GM18517 (cell line): ENCODE results near the gene PSAPL1.

ENCODE experiments used
- ATAC-seq: cut with Tn5 transposase; IDR thresholded peaks from one replicate; pipeline ENCODE4 v1.9.1; 2021; ENCODE audit warnings: mild to moderate bottlenecking, moderate library complexity; ENCODE audit not compliant: unreplicated experiment

The PSAPL1 gene, protein sequence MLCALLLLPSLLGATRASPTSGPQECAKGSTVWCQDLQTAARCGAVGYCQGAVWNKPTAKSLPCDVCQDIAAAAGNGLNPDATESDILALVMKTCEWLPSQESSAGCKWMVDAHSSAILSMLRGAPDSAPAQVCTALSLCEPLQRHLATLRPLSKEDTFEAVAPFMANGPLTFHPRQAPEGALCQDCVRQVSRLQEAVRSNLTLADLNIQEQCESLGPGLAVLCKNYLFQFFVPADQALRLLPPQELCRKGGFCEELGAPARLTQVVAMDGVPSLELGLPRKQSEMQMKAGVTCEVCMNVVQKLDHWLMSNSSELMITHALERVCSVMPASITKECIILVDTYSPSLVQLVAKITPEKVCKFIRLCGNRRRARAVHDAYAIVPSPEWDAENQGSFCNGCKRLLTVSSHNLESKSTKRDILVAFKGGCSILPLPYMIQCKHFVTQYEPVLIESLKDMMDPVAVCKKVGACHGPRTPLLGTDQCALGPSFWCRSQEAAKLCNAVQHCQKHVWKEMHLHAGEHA

DNA sequence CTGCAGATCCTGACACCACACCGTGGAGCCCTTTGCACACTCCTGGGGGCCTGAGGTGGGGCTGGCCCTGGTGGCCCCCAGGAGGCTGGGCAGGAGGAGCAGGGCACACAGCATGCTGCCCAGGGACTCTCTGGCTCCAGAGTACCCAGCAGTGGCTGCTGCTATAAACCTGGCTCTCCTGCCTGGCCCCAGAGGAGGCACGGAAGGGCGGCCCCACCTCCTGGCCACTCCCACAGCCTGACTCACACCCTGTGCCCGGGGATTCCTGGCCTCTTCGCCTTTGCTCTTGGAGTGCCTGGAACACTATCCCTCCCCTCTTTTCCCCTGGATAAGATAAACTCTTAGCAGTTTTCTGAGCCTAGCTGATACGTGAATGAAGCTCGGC is at the start of gene PSAPL1:
PSAPL1 (minus strand) TSS at position 165 of the 385 bp plus-strand sequence; CDS start at position 114, 51 bp downstream.
- ATAC-seq, result no peak

DNA sequence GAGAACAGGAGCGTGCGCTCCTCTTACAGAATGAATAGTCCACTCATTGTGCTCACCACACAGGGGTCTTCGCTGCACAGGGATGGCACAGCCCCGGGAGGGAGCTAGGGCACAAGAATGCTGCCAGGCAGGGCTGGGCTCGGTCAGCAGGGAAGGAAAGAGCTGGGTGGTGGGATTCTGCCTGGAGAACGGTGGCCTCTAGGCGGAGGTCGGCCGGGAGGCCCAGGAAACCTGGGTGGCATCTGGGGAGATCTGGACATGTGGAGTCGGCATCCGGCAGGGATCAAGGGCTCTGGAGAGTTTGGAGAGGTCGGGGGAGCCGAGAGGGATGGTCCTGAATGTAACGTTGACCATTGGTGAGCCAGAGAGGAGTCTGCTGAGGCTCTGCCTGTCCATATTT is 46.5 kb upstream of the PSAPL1 start:
- ATAC-seq, result no peak

DNA sequence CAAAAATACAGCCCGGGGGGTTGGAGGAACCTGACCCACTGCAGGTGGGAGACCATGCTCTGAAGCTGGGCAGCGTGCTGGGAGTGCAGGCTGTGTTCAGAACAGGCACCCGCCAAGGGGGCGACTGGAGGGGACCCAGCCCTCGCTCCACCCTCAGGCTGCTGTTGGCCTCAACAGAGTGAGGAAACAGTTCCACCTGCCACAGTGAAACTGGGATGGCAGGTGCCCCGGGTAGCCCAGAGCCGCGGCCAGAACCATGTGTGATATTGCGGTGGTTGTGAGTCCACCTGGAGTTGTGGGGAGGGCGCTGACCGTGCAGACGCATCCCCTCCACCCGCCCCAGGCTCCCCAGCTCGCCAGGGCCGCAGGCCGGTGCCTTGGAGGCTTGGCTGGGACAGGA is 45.7 kb upstream of the PSAPL1 start:
- no peak for ATAC-seq

DNA sequence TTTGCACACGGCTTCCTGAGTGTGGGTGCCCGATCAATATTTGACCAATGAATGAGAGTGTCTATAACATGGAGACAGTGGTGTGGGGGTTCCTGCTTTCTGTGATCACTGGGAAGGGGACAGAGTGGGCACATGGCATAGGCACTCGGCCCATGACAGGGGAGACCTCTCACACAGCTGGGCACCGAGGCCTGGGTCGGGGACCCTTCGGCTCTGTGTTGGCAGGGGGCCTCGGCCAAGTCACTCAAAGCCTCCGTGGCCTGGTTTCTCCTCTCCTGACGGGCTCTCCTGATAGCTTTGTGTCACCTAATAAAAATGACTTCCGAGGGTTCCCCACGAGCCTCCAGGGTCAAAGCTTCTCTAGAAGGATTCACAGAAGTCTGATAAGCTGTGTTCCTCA is 43.9 kb upstream of the PSAPL1 start:
- no peak for ATAC-seq

DNA sequence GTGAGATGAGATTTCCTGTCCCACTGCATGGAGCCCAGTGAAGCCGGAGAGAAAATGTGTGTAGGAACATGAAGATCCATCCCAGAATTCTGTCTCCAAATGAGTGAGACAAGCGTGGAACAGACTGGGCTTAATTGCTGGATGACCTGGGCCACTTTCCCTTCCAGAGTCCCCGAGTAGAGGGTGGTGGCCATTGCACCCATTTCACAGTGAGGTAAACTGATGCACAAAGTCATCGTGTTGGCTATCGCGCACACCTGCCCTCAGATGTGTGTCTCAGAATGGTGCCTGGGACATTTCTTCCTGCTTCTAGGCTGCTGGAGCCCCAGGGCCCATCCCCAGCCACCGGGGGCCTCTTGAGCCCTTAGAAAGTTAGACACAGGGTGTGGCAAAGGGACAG is 43.0 kb upstream of the PSAPL1 start:
- ATAC-seq, result no peak

DNA sequence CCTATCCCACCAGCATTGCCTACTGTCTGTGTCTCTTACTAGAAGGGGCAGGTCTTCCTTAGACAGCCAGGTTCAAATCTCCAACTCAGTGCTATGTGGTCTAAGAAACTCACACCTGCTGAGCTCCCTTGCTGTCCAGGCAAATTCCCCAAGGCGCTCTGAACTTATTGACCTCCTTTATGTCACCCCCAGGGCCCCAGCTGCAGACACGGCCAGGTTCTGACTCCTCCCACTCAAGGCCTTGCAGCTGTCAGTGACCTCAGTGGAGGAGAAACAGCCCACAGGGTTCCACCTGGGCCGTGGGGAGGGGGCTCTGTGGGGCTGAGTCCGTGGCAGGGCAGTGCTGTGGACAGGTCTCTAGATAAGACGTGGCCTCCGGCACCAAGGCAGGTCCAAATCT is 42.1 kb upstream of the PSAPL1 start:
- ATAC-seq, result no peak

DNA sequence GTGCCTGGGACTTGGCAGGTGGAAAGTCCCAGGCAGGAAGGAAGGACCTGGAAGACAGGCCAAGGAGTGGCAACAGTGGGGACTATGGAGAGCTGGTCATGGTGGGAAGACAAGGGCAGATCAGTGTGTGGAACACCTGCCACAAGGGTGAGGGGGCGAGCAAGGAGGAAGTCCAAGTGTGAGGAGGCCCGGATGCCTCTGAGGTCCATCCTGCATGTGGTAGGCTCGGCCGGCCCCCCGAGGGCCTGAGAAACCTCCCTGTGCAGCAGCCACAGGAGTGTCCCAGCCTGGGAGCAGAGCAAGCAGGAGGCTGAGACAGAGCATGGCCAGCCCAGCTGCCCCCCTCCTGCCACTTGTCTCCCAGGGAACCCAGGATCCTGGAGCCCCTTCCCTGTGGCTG is 40.5 kb upstream of the PSAPL1 start:
- no peak for ATAC-seq

DNA sequence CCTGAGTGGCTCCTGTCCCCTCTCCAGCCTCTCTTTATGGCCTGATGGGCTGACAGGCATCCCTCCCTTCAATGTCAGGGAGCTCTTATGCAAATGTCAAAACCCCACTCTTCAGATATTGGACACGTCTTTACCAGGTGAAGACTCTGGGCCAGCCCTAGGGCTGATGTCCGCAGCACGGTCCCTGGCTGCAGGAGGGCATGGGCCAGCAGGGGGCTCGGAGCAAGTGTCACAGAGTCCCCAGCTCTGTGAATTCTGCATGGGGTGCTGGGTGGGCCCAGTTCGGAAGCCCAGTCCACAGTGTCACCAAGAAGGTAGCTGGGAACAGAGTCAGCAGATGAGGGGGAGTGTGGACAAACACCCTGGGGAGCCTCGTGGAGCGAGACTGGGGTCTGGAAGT is 39.6 kb upstream of the PSAPL1 start:
- no peak for ATAC-seq

DNA sequence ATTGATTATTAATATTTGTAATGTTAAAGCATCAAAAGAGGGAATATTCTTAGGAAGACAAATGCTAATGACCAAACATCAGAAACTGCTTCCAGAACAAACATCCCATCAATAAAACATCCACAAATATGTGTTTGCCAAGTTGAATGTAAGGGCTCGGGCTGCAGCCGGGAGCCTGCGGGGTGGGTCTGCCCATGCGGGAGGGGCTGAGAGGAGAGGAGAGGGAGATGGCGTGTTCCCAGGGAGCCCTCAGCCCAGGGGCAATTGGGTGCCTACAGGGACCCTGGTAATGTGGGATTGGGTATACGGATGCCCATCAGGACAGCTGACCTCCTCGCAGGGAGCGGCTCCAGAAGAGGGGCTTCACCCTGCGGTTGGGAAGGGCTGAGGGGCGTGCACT is 38.4 kb upstream of the PSAPL1 start:
- no peak for ATAC-seq

DNA sequence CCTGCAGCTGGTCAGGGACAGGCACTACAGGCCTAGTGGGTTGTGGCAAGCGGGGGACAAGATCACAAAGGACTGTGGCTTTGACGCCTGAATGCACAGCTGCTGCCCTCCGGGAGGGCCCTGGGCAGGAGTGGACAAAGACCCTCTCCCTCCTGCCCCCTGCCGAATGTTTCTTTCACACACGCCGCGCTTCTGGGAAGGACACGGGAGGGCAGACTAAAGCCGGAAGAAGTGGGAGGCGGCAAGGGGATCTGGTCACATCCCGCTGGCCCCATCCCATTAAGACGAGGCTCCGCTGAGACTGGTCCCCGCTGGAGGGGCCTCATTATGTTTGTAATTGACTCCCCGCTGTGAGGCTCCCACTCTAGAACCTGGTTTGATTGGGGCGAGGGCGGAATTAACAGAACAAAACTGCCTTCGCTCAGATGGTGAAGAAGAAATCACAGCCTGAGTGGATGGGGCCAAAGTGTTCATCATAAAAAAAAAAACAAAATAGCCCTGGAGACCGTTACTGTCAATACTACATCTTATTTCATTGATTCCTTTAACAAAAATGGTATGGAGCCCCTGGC is 37.8 kb upstream of the PSAPL1 start:
- ATAC-seq, result no peak

DNA sequence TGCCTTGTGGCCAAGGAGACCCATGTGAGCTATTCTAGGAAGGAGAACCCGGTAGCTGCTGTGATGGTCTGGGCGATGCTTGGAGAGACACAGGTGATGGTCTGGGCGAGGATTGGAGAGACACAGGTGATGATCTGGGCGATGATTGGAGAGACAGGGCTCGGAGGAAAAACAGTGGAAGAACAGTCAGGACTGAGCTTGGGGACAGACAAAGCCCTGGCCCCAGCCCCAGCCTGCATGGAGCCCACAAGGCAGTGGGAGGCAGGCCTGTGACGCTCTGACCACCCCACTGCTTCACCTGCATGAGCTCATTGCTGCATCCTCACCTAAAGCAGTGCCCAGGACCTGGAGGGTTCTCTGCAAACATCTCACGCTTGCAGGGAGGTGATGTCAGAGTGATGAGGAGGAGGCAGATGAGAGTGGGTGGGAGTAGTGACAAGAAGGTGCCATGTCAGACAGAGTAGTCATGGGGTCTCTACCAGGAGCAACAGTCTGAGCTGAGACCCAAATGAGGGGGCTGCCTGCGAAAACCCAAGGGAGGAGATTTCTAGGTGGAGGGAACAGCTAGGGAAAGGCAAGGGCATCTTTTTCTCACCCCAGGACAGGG is 35.9 kb upstream of the PSAPL1 start:
- ATAC-seq, result no peak

DNA sequence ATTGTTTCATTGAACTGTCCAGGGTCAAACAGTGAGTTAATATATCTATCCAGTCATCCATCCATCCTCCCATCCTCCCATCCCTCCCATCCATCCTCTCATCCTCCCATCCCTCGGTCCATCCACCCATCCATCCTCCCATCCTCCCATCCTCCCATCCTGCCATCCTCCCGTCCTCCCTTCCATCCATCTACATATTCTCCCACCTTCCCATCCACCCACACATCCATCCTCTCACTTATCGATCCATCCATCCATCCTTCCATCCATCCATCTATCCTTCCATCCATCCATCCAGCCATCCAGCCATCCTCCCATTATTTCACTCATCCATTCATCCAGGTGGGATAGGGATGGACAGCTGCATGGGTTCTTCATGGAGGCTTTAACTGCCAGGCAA is 35.4 kb upstream of the PSAPL1 start:
- no peak for ATAC-seq

DNA sequence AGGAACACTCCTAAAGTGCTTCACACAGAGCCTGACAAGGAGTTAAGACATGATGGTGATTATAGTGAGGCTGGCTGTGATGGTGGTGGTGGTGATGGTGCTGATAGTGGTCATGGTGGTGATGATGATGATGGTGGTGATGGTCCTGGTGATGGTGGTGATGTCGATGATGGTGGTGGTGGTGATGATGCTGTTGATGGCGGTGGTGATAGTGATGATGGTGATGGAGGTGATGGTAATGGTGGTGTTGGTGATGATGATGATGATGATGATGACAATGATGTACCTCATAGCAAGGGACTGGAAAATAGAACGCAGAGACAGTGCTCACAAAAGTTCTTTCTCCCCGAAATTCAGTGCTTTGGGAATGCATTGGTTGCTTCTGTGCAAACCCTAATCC is 34.3 kb upstream of the PSAPL1 start:
- no peak for ATAC-seq

DNA sequence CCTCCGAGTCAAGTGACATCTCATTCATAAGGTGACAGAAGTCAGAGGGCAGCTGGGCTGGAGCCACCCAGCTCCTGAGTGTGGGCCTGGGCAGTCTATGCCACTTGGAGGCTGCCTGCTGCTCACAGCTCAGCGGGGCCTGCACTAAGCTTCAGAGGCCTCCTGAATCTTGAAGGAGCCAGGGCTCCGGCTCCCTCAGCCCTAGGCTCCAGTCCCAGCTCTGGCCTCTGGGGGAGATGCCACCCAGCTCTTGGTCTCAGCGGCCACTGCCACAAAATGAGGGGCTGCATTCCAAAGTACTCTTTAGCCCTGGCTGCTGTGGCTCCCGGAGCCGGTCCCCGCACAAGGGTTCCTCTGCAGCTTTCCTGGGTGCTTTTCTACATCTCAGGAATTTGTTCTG is 32.7 kb upstream of the PSAPL1 start:
- ATAC-seq, result no peak

DNA sequence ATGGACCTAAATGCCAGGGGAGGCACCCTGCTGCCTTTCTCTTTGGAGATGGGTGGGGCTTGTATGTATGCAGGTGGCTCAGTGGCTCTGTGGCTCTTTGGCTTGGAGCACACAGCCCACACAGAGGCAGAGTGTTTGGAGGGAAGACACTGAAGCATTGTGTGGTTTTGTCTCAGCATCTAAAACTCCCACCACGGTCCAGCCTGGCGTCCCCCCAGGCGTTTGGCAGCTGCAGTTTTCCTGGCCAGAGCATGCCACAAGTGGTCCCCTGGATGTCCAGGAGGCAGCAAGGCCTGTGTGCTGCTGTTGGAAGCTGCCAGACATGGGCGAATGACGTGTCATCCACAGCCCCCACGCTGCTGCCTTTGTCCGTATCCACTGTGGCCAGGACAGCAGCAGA is 32.2 kb upstream of the PSAPL1 start:
- no peak for ATAC-seq

DNA sequence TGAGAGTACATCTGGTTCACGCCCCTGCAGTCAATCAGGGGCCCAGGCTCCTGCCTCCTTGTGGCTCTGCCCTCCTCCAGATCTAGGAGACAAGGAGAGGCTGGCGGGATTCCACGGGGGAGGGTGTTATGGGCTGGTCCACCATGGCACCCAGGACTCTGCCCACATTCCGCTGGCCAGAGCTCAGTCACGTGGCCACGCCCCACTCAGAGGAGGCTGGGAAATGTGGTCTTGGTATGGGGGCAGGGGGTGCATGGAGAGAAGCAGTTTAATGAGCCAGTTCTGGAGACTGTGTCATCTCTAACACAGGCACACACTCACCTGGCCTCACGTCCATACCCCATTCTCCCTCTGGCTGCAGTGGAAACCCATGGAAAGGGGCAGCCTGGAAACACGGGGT is 31.5 kb upstream of the PSAPL1 start:
- no peak for ATAC-seq

DNA sequence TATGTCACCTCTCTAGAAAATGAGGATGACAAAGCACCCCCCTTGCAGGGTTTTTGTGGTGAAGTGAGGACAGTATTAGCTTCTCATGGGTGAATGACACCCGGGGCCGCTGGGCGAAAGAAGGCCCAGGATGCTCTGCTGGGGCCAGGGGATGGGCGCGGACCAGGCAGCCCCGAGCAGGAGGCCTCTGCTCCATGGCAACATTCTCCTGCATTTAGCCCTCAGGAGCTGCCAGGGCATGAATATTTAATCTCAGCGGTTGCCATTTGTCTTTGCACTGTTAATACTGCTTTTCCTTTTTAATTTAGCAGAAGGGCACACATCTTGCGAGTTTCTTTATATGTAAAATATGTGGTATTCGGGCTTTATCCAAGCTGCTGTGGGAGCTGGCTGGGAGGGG is 30.3 kb upstream of the PSAPL1 start:
- no peak for ATAC-seq

DNA sequence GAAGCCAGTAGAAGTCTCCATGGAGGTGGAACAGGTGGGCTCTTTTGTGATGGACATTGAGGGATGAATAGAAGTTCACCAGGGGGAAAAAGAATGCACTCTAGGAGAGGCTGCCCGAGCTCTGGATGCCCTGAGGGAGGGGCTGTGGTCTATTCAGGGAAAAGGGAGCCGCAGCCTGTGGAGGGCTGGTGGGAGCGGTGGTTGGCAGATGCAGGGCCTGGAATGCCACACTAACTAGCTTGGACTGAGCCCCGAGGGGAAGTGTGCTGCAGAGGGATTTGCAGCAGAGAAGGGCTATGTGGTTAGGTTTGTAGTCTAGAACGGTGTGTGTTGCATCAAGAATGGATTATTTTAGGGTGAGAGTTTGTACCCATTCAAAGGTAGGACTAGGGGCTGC is 29.5 kb upstream of the PSAPL1 start:
- ATAC-seq, result no peak

DNA sequence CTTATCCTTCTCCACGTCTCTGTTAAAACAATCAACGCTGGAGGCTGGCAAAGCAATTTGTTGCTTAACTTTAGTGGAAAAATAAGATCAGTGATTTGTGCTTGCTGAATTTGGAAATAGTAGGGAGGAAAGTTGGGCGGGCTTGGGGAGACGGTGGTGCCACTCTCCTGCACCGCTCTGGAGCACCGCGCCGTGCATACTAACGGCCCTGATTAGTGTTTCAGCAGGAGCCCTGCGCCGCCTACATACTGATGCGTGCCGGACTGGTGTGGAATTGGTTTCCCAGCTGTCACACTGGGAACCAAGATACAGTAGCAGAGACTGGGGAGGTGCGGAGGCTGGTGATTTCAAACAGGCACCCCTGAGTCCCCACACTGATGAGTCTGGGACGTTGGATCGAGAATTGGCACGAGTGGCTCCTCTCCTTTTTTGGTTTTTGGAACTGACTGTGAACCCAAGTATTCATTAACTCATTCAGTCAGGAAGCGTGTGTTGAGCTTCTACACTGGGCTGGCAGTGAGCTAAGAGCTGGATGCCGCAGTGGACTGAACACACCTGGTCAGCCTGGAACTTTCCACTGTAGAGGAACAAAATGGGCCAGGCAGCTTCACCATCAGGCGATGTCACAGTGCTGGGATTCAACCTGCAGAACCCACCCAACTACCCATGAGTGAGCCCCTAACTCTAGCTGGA is 29.0 kb upstream of the PSAPL1 start:
- no peak for ATAC-seq

DNA sequence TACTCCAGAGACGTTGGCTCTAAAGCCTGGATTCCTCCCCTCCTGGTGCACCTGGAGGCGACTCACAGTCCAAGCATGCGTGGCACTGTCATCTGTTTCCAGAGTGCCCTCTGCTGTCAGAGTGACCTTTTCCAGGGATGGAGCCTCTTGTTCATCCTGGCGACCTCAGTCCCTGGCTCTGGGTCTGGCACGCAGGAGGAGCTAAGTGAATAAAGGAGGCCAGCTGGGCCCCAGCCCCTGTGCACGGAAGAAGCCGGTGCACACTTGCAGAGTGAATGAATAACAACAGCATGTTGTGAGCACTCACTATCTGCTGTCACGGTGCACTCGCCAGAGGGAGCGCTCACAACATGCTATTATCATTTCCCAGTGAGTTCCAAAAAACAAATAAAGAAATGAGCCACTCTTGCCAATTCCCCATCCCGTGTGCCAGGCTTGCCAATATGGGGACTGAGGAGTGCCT is 27.8 kb upstream of the PSAPL1 start:
- ATAC-seq, result no peak

DNA sequence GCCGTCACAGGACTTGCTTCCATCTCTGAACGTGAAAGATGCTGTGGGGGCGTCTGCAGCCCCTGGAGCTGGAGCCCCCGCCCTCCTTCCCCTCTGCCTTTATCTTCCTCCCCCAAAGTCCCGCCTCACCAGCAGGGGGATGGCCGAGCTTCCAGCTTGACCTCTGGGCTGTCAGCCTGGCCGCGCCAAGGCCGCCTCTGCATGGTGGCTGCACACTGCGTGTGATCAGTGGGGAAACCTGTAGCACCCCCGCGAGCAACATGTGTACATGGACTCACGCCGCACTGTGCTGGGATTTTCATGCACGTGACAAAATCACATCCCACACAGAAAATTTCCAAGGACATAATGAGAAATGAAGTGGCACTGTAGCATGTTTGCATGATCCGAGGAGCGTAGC is 26.5 kb upstream of the PSAPL1 start:
- ATAC-seq, result no peak

DNA sequence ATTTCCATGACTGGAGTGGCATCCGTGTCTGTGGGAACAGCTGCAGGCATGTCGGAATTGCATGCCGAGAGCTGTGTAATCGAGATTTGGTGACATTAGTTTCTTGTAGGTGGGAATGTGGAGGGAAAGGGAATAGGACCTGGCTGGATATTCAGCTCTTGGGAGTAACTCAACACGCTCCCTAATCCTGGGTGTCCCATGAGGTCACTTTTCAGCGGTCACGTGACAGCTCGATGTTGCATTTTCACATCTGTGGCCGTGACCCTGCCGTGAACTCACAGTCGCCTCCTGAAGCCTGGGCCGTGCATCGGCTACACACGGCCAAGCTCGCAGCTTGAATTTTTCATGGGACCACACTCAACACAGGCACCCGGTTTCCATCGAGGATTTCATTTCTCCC is 25.8 kb upstream of the PSAPL1 start:
- no peak for ATAC-seq
